ENCODE measurements around the gene CEACAM16.

Gene CEACAM16

DNA sequence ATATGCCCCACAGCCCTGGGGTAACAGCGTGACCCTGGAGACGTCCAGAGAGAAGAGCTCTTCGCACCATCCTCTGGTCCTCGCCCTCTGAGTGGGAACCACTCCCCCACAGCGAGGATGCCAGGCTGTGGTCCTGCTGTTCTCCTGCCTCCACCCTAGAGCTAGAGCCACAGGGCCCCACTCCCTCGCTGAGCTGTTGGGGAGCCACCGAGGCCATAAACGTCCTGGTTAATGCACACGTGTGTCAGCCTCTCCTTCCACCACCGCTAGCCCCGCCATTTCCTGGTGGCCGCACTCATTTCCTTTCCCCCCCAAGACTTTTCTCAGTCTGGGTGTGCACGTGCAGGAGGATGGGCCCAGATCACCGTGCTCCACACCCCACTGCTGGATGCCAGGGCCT lies 11.5 kb downstream of the CEACAM16 start:
- no peak for TF ChIP-seq POLR2AphosphoS5 (IDR thresholded peaks at IDR 0.05; ENCODE audit: low read depth, low read length)
- no peak for TF ChIP-seq SIN3A (IDR thresholded peaks at IDR 0.05; ENCODE audit: borderline replicate concordance, insufficient read depth, low read length)
- no peak for TF ChIP-seq REST (IDR thresholded peaks at IDR 0.05; ENCODE audit: insufficient read depth in 1 of 2, low read depth in 2 of 2, low read length in 2 of 2)
- TF ChIP-seq FOXP2 (optimal IDR thresholded peaks at IDR 0.05; ENCODE audit: borderline replicate concordance, extremely low read depth, extremely low read length, insufficient read depth) = no peak
- no peak for TF ChIP-seq TAF1 (IDR thresholded peaks at IDR 0.05; ENCODE audit: borderline replicate concordance, insufficient read depth, low read length)

- no peak for TF ChIP-seq POLR2AphosphoS5 (IDR thresholded peaks at IDR 0.05; ENCODE audit: low read depth, low read length)
- TF ChIP-seq SIN3A (IDR thresholded peaks at IDR 0.05; ENCODE audit: borderline replicate concordance, insufficient read depth, low read length) = no peak
- TF ChIP-seq FOXP2 (optimal IDR thresholded peaks at IDR 0.05; ENCODE audit: borderline replicate concordance, extremely low read depth, extremely low read length, insufficient read depth) = no peak
- no peak for TF ChIP-seq REST (IDR thresholded peaks at IDR 0.05; ENCODE audit: insufficient read depth in 1 of 2, low read depth in 2 of 2, low read length in 2 of 2)
- no peak for TF ChIP-seq TAF1 (IDR thresholded peaks at IDR 0.05; ENCODE audit: borderline replicate concordance, insufficient read depth, low read length)
These were observed 14.0 kb downstream of the CEACAM16 start for GRCh38 chr19:44712864-44713515.

GRCh38 chr19:44714597-44715169 lies 15.7 kb downstream of the CEACAM16 start:
- TF ChIP-seq TAF1 (IDR thresholded peaks at IDR 0.05; ENCODE audit: borderline replicate concordance, insufficient read depth, low read length) (no peak), POLR2AphosphoS5 (IDR thresholded peaks at IDR 0.05; ENCODE audit: low read depth, low read length) (no peak), REST (IDR thresholded peaks at IDR 0.05; ENCODE audit: insufficient read depth in 1 of 2, low read depth in 2 of 2, low read length in 2 of 2) (no peak), FOXP2 (optimal IDR thresholded peaks at IDR 0.05; ENCODE audit: borderline replicate concordance, extremely low read depth, extremely low read length, insufficient read depth) (no peak), SIN3A (IDR thresholded peaks at IDR 0.05; ENCODE audit: borderline replicate concordance, insufficient read depth, low read length) (no peak)

GRCh38 chr19:44717603-44718002 lies 18.7 kb downstream of the CEACAM16 start:
- TF ChIP-seq SIN3A (IDR thresholded peaks at IDR 0.05; ENCODE audit: borderline replicate concordance, insufficient read depth, low read length) = no peak
- no peak for TF ChIP-seq TAF1 (IDR thresholded peaks at IDR 0.05; ENCODE audit: borderline replicate concordance, insufficient read depth, low read length)
- no peak for TF ChIP-seq REST (IDR thresholded peaks at IDR 0.05; ENCODE audit: insufficient read depth in 1 of 2, low read depth in 2 of 2, low read length in 2 of 2)
- no peak for TF ChIP-seq FOXP2 (optimal IDR thresholded peaks at IDR 0.05; ENCODE audit: borderline replicate concordance, extremely low read depth, extremely low read length, insufficient read depth)
- no peak for TF ChIP-seq POLR2AphosphoS5 (IDR thresholded peaks at IDR 0.05; ENCODE audit: low read depth, low read length)

All from PFSK-1 (cell line).